HG02973 (cell line): ENCODE measurements around the gene PRR29.

Source experiments
- ATAC-seq: cut with Tn5 transposase; IDR thresholded peaks from one replicate; pipeline ENCODE4 v1.9.1; 2021; ENCODE audit warnings: moderate library complexity; ENCODE audit not compliant: unreplicated experiment

The PRR29 gene

GRCh38 chr17:63998050-63998720 lies at the start of gene PRR29:
Gene PRR29, plus strand, starts transcription at chr17:63998351. Its CDS starts 14 bp downstream, at chr17:63998365.
- ATAC-seq = peak; percentile 52

GRCh38 chr17:63948521-63948920 lies 49.6 kb upstream of the PRR29 start:
- no peak for ATAC-seq

DNA sequence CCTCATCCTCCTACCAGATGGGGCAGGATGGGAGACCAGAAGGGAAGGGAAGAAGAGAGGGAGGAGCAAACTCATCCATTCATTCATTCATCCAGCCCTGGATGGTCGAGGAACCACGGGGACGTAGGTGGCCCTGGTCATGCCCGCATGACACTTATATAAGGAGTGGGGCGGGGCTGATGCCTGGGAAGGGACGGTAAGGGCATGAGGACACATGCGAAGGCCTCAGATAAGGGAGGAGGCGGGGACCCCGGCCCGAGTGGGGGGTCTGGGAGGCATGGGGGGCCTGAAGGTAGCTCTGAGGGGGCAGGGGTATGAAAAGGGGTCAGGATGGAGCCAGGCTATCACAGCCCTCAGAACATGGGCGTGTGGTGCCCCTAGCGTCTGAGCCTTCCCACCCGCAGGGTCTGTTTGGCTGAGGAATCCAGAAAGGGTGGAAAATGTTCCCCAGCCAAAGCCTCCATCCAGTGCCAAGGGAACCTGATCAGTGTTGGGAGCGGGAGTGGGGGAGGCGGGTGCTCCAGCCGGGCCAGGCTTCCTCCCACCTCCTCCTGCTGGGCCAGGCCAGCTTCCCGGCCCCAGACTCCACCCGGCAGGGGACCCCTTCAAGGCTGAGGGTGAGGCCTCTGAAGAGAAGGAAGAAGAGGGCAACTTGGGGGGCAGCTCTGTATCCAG lies 48.4 kb upstream of the PRR29 start:
- ATAC-seq = no peak

- no peak for ATAC-seq
Measured at GRCh38 chr17:63950940-63951907, 46.9 kb upstream of the PRR29 start.

DNA sequence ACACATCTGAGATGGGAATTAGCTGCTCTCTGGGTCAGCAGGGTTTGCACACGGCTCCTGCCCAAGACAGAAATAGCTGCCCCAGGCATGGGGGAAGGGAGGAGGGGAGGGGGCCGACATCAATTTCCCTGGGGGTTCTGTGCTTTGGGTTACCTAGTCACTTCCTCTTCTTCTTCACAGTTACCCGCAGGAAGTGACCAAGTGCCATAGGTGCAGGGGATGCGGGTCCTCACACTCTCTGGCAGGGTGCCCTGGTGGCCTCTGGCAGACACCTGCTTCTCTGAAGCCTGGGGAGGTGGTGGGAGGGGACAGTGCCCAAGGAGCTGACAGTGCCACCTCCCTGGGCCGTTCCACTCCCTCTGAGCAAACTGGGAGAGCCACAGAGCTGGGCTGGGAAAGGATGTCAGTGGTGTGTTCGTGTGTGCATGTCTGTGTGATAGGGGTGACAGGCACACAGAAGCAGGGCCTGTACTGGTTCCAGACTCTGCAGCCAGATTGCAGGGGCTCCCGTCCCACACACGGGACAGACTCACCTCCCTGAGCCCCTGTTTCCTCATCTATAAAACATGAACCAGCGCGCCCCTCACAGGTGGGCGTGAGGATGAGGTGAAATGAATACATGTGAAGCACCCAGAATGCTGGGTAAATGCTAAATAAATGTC lies 43.6 kb upstream of the PRR29 start:
- ATAC-seq = peak; percentile 39

DNA sequence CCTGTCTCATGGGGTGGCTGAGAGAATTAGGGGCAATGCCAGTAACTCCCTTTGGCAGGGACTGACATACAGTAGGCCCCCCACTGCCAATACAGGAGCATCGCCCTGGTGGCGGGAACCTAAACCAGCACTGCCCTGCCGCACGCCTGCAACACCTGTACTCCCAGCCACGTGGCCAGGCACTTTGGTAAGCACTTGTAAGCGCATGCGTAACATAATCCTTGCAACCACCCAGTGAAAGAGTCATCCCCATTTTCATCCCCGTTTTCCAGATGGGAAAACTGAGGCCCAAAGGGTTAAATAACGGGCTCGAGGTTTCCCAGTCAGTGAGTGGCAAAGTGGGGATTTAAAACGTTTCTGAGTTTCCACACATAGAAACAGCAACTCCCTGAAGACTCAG lies 42.9 kb upstream of the PRR29 start:
- ATAC-seq = no peak

DNA sequence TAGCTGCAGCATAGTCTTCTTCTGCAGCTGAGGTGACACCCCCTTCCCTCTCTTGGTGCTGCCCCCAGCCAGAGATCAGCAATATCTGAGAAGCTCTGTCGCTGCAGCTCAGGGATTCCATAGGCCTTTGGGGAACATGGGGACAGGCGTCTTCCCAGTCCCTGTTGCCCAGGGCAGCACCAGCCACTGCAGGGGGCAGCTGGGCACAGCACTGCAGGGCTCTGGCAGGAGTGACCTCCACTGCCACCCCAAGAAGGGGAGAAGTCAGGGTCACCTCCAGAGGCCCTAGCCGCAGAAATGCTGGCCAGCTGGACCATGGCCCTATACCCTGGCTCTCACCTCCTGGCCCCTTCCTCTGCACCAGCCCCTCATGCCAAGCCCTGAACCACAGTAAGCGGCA lies 42.4 kb upstream of the PRR29 start:
- no peak for ATAC-seq

DNA sequence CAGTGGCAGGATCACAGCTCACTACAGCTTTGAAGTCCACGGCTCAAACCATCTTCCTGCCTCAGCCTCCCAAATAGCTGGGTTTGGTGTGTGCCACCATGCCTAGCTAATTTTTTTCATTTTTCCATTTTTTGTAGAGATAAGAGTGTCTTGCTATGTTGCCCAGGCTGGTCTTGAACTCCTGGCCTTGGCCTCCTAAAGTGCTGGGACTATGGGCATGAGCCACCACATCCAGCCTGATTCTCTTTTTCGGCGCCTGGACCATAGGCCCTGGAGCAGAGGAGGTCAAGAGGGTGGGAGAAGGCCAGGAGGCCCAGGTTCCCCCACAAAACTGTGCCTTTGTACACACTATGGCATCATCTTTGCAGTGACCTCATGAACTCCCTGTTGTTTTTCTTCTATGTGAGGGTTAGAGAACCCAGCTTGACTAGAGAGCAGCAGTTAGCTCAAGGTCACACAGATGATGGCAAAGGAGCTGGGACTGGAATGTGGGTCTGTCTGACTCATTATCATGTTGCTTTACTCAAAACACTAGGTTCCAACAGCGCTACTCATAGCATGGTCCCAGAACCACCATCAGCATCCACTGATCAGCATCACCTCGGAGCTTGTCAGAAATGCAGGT lies 41.7 kb upstream of the PRR29 start:
- no peak for ATAC-seq

- no peak for ATAC-seq
Measured at GRCh38 chr17:63960006-63960405, 38.1 kb upstream of the PRR29 start.

DNA sequence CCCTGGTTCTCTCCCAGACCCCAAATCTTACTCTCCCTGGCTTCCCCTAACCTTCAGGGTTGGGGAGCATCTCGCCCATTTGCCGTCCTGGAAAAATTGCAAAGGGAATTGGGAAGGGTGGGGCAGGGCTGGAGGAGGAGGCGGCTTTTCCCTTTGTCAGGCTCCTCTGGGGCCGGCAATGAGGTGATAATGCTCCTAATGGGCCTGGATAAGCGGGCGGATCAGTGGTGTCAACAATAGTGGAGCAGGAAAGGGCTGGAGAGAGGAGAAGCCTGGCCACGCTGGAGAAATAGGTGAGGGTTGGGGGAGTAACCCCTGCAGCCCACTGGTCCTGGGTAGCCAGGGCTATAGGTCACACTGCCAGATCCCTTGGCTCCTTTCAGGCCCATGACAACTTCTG lies 37.7 kb upstream of the PRR29 start:
- no peak for ATAC-seq

DNA sequence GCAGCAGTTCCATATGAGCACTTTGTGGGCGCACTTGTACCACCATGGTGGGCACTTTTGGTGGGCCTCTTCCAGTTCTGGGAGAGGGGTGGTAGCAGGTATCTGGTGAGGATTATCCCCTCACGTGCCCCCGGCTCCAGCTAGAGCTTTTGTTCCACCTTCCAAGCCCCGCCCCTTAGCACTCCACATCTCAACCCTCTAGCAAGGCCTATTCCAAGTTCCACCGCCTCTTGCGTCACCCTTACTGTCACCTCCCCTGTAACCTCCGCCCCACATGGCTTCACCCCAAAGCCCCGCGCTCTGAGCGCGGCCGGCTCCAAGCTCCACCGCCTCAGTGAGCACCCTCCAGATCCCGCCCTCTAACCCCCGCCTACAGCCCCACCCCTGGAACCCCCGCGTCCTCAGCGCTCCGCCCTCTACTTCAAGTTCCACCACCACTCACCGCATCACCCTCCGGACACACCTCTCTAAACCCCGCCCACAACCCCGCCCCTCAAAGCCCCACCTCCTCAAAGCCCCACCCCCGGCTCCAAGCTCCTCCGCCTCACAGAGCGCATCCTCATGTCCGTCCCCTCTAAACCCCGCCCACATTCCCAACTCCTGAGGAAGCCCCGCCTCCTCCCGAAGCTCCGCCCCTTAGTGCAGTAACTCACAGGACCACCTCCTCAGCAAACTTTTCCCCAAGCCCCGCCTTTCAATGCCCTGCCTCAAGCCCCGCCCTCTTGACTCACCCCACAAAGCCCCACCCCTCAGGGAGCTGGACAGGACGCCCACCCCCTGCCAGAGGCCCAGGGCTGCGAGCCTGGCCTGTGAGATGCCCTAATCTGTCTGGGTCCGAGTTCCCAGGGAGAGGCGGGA lies 36.6 kb upstream of the PRR29 start:
- no peak for ATAC-seq

GRCh38 chr17:63962298-63962744 lies 35.8 kb upstream of the PRR29 start:
- no peak for ATAC-seq

DNA sequence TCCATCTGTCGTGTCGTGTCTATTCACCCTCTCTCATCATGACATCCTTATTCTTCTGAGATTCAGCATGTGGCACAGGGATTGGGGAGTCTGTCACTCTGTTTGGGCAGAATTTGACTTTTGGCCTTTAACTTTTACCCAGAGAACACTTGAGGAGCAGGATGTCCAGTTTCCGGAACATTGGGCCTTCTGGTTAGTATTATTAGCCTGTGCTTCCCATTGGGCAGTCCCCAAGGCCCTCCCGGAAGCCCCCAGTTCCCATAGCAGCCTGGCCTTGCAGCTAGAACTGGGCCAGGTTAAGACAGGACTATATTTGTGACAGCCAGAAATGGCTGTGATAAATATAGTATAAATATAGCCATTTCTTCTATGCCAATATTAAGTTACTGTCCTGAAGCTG lies 35.0 kb upstream of the PRR29 start:
- no peak for ATAC-seq

DNA sequence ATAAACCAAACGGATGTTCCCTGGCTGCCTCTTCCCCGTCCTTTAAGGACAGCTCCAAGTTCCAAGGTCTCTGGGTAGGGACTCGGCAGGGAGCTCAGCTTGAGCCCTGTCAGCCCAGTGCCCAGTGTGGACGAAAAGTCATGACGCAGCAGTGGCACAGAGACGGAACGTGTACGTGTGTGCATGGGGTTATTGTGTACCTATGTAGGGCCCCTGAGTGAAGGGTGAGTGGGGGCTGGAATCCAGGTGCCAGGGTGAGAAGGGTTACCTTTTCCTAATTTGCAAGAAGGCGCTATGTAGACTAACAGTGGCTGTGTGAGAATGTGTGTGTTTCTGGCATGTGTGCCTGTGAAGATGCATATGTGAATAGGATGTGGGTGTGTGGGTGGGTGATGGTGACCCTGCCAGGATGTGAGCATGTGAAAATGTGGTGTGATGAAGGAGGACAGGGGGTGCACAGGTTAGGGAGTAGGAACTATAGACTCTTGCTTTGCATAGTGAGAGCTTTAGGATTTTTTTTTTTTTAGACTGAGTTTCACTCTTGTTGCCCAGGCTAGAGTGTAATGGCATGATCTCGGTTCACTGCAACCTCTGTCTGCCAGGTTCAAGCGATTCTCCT lies 31.4 kb upstream of the PRR29 start:
- ATAC-seq = no peak

DNA sequence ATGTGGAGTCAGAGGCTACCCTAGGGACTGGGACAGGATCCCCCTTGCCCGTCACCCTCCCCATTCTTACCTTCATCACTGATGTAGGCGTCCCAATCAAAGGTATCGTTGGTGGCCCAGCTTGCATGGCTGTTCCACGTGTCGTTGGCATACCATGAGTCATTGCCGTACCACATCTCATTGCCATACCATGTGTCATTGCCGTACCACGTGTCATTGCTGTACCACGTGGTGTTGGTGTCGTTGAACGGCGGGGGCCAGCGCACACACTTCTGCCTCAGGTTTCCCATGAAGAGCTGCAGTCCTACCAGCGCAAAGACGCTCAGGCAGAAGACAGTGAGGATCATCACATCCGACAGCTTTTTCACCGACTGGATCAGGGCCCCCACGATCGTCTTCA lies 30.2 kb upstream of the PRR29 start:
- no peak for ATAC-seq

DNA sequence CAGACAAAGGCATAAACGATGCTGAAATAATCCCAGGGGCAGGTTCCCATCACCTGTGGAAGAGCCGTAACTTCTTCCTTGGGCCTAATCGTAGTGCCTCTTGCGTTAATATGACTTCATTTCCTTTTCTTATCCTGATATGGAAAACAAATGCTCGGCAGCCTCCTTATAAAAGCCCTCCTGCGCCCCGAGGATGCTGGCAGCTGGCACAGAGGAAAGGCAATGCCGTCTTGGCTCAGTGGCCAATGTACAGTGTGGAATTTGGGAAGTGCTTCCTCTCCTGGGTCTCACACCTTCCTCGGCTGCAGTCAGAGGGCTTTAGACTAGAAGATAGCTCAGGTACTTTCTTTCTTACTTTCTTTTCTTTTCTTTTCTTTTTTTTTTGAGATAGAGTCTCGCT lies 28.9 kb upstream of the PRR29 start:
- ATAC-seq = no peak

DNA sequence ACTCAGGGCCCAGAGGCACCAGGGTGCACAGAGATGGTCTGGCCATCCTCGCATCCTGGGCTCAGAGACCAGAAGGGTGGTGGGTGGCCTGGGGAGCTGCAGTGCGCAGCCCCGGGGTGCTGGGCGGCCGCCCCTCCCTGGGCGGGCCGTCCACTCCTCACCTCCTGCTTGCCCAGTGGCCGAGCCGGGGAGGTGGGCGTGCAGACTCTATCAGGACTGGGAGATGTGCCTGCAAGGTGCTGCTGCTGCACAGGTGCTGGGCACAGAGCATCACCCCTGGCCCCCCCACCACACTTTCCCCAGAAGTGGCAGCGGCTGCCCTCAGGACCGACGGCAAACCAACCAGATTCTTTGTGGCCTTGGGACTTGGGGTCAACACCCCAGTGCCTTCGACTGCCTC lies 25.4 kb upstream of the PRR29 start, which contains the start of gene SCN4A:
TSS of gene SCN4A (minus strand) at position 123 of the 400 bp plus-strand sequence. CDS start at position 46, 77 bp downstream.
- ATAC-seq = no peak

- ATAC-seq = no peak
Measured at GRCh38 chr17:63973247-63973646, 24.9 kb upstream of the PRR29 start.
